Erythroblast (primary cell): ENCODE data around the gene EXT2.

Experiments used
- GATA1 ChIP-seq: IDR thresholded peaks from 2 replicates; pipeline ENCODE4 v1.6.1; 2011; ENCODE audit warnings: low read depth, mild to moderate bottlenecking, control low read depth, low read length, moderate library complexity
- POLR2A ChIP-seq: IDR thresholded peaks from 2 replicates; pipeline ENCODE4 v1.6.1; 2011; ENCODE audit warnings: mild to moderate bottlenecking, low read length

GRCh38 chr11:44171518-44171917 is 76.0 kb downstream of the EXT2 start:
- no peak for TF ChIP-seq POLR2A
- TF ChIP-seq GATA1: no peak
